MM.1S (cell line): ENCODE results near the gene SLC30A4.

Experiments
- DNase-seq: peaks from one replicate; pipeline ENCODE4 v3.0.0-alpha.2; 2015
- H2AFZ ChIP-seq: fragments of 300-600 bp; sonication (generic); 2 replicates; pipeline ENCODE4 v1.6.0; 2016; ENCODE audit warnings: antibody characterized with exemption, low read length
- H3F3A ChIP-seq: fragments of 300-600 bp; sonication (generic); 2 replicates; pipeline ENCODE4 v1.6.1; 2016; ENCODE audit warnings: mild to moderate bottlenecking, antibody characterized with exemption, low read length, moderate library complexity, mixed read lengths; ENCODE audit not compliant: insufficient read depth
- H3K27ac ChIP-seq: fragments of 300-600 bp; sonication (generic); 2 replicates; pipeline ENCODE4 v1.5.1; 2016; ENCODE audit warnings: mild to moderate bottlenecking, low read length
- H3K27me3 ChIP-seq: fragments of 300-600 bp; sonication (generic); replicated peaks from 2 replicates; pipeline ENCODE4 v1.6.0; 2016; ENCODE audit warnings: low read length; ENCODE audit not compliant: insufficient read depth
- H3K36me3 ChIP-seq: fragments of 300-600 bp; sonication (generic); replicated peaks from 2 replicates; pipeline ENCODE4 v1.6.1; 2016; ENCODE audit warnings: mild to moderate bottlenecking, low read length, mixed read lengths; ENCODE audit not compliant: insufficient read depth
- H3K4me1 ChIP-seq: fragments of 300-600 bp; sonication (generic); 2 replicates; pipeline ENCODE4 v1.6.1; 2016; ENCODE audit warnings: low read length, mixed read lengths
- H3K4me2 ChIP-seq: fragments of 300-600 bp; sonication (generic); 2 replicates; pipeline ENCODE4 v1.6.0; 2016; ENCODE audit warnings: low read depth, low read length
- H3K4me3 ChIP-seq: fragments of 300-600 bp; sonication (generic); 2 replicates; pipeline ENCODE4 v1.5.1; 2016; ENCODE audit warnings: low read length, mixed read lengths
- H3K79me2 ChIP-seq: fragments of 300-600 bp; sonication (generic); 2 replicates; pipeline ENCODE4 v1.6.1; 2016; ENCODE audit warnings: mixed run types, low read length, mixed read lengths
- H3K9ac ChIP-seq: fragments of 300-600 bp; sonication (generic); 2 replicates; pipeline ENCODE4 v1.6.1; 2016; ENCODE audit warnings: low read length, mixed read lengths
- H3K9me2 ChIP-seq: fragments of 300-600 bp; sonication (generic); replicated peaks from 2 replicates; pipeline ENCODE4 v1.6.1; 2016; ENCODE audit warnings: mild to moderate bottlenecking, low read length, mixed read lengths; ENCODE audit not compliant: insufficient read depth
- H3K9me3 ChIP-seq: fragments of 300-600 bp; sonication (generic); replicated peaks from 2 replicates; pipeline ENCODE4 v1.6.1; 2016; ENCODE audit warnings: mild to moderate bottlenecking, low read length, mixed read lengths; ENCODE audit not compliant: insufficient read depth
- H4K20me1 ChIP-seq: fragments of 300-600 bp; sonication (generic); 2 replicates; pipeline ENCODE4 v1.6.1; 2016; ENCODE audit warnings: mild to moderate bottlenecking, low read length, moderate library complexity, mixed read lengths; ENCODE audit not compliant: insufficient read depth
- EZH2 ChIP-seq: fragments of 300-600 bp; sonication (generic); optimal IDR thresholded peaks from 2 replicates; pipeline ENCODE3; 2017; ENCODE audit warnings: low read depth, mild to moderate bottlenecking, antibody characterized with exemption, low read length, mixed read lengths
- EZH2phosphoT487 ChIP-seq: fragments of 300-600 bp; sonication (generic); IDR thresholded peaks from 2 replicates; pipeline ENCODE4 v1.6.1; 2018; ENCODE audit warnings: antibody characterized with exemption, low read length
- TF ChIP-seq, protein P1 (sequence below): fragments of 300-600 bp; sonication (generic); IDR thresholded peaks from 2 replicates; pipeline ENCODE4 v1.5.1; 2016; ENCODE audit warnings: antibody characterized with exemption, low read length, mixed read lengths

The SLC30A4 gene, protein sequence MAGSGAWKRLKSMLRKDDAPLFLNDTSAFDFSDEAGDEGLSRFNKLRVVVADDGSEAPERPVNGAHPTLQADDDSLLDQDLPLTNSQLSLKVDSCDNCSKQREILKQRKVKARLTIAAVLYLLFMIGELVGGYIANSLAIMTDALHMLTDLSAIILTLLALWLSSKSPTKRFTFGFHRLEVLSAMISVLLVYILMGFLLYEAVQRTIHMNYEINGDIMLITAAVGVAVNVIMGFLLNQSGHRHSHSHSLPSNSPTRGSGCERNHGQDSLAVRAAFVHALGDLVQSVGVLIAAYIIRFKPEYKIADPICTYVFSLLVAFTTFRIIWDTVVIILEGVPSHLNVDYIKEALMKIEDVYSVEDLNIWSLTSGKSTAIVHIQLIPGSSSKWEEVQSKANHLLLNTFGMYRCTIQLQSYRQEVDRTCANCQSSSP

DNA sequence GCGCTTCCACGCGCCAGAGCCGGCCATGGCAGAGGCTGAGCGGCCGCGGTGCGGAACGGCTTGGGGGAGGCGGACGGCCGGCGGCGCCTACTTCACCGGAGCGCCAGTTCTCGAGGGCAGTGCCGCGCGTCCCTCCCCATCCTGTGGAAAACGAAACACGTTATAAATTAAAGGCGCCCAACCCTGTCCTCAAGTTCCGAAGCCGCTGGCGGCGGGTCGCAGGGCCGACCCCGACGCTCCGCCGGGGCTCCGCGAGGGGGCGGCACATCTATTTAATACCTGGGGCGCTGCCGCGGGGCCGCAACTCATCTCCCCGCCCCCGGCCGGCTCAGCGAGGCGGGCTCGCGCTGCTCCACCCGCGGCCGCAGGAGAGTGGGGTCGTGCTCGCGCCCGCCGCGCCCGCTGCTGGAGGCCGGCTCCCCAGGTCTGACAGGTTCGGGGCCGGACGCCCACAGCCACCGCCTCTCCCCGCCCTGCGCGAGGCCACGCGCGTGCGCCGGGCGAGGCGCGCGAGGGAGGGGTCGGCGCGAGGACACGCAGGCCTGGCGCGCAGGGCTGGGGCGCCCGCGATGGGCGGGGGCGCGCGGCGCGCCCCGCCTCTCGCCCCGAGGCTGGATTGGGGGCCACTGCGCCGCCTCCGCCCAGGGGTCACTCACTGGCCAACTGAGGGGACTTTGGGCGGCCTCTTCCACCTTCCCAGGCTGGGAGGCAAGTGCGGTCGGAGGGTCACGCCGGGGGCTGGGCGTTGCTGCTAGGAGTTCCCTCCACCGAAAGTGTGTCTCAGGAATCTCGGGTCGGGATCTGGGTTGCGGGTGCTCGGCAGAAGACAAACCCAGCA, at the start of gene SLC30A4:
Gene SLC30A4 (minus strand): TSS at position 428 of the 838 bp plus-strand sequence. CDS start 401 bp downstream, at position 27.
- peaks cover 9% of the 10 kb centered on the region for H3K4me1 ChIP-seq
- H3K4me2 ChIP-seq: peak within 1 kb of the TSS; percentile 98
- H3K4me3 ChIP-seq: peak within 1 kb of the TSS; percentile 93
- no peaks in the 10 kb centered on the region for H4K20me1 ChIP-seq
- H3K9ac ChIP-seq: peak within 1 kb of the TSS; percentile 63
- no peaks in the 10 kb centered on the region for H3K9me3 ChIP-seq
- H3K36me3 ChIP-seq: no peaks in the 10 kb centered on the region
- no peaks in the 10 kb centered on the region for H3K27me3 ChIP-seq
- no peaks in the 10 kb centered on the region for H3K9me2 ChIP-seq
- H3K79me2 ChIP-seq: no peaks in the 10 kb centered on the region
- H3F3A ChIP-seq: peaks cover 19% of the 10 kb centered on the region
- DNase-seq: peak; percentile 69
- H2AFZ ChIP-seq: peak within 1 kb of the TSS; percentile 100
- H3K27ac ChIP-seq: no peak within 1 kb of the TSS; the same call in 1 of the 2 replicates
- TF ChIP-seq, protein P1, sequence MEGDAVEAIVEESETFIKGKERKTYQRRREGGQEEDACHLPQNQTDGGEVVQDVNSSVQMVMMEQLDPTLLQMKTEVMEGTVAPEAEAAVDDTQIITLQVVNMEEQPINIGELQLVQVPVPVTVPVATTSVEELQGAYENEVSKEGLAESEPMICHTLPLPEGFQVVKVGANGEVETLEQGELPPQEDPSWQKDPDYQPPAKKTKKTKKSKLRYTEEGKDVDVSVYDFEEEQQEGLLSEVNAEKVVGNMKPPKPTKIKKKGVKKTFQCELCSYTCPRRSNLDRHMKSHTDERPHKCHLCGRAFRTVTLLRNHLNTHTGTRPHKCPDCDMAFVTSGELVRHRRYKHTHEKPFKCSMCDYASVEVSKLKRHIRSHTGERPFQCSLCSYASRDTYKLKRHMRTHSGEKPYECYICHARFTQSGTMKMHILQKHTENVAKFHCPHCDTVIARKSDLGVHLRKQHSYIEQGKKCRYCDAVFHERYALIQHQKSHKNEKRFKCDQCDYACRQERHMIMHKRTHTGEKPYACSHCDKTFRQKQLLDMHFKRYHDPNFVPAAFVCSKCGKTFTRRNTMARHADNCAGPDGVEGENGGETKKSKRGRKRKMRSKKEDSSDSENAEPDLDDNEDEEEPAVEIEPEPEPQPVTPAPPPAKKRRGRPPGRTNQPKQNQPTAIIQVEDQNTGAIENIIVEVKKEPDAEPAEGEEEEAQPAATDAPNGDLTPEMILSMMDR: peak; percentile 32
- no peak for TF ChIP-seq EZH2

DNA sequence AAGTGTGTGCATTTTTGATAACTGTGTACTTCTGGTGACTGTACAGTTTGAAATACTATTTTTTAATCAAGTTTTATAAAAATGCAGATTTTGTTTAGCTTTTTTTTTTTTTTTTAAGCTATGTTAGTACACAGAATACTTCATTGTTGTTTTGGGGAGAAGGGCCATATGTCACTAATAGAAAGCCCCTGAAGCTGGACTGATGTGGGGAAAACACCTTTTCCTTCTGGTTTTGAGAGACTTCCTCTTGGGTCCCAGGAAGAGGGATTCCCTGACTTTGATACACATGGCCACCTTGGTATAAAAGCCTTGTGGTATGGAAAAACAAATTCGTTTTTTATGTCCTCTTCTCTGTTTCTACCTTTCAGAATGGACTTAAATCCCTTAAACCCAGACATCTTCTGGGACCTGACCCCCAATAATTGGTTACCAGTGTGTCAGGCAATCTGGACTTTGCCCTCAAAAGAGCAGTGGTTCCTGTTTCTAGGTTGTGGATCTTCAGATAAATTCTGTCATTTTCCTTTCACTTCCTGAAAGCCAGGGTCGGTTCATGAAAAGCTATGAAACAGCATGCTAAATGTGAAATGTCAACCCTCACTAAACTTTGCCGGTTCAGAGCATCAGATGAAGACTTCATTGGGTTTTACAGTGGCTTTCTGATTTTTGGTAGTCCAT, 33.5 kb upstream of the SLC30A4 start:
- Histone ChIP-seq H3K9me3 (no peaks in the 10 kb centered on the region), H4K20me1 (no peaks in the 10 kb centered on the region), H3F3A (no peaks in the 10 kb centered on the region), H3K4me3 (no peak overlapping the region), H3K9ac (no peak overlapping the region), H3K27ac (no peak overlapping the region), H3K4me2 (peak overlapping the region; percentile 24; the same call in 1 of the 2 replicates), H2AFZ (peak overlapping the region; percentile 18; the same call in 1 of the 2 replicates), H3K36me3 (no peaks in the 10 kb centered on the region), H3K27me3 (no peaks in the 10 kb centered on the region), H3K4me1 (no peaks in the 10 kb centered on the region), H3K79me2 (no peaks in the 10 kb centered on the region), H3K9me2 (no peaks in the 10 kb centered on the region)
- DNase-seq: no peak
- TF ChIP-seq, protein P1: no peak
- TF ChIP-seq EZH2phosphoT487 (no peak), EZH2 (no peak)

DNA sequence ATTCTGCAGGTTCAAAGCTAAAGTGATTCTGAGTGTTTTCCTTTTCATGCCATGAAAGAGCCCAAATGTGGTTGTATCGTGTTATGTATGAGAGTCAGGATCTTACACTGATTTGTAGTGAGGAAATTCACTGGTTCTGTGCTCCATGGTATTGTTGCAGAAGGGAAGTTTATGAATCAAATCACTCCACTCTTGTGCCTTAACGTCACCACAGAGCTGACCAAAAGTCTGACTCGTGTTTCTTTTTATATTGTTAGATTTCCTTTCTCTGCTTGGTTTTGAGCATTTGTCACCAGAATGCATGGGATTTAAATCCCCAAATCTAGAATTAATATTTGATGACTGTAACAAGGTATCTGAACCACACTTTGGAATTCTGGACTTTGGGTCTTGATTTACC, 29.1 kb upstream of the SLC30A4 start:
- no peak overlapping the region for H3K4me2 ChIP-seq
- no peak for DNase-seq
- no peaks in the 10 kb centered on the region for H3K27me3 ChIP-seq

More for the DNA sequence above, 29.1 kb upstream of the SLC30A4 start:
- Histone ChIP-seq H2AFZ (no peak overlapping the region), H3K9me2 (no peaks in the 10 kb centered on the region), H3K4me1 (no peaks in the 10 kb centered on the region), H3K9me3 (no peaks in the 10 kb centered on the region), H3K9ac (no peak overlapping the region), H3K27ac (no peak overlapping the region), H3F3A (no peaks in the 10 kb centered on the region), H3K36me3 (no peaks in the 10 kb centered on the region), H4K20me1 (no peaks in the 10 kb centered on the region), H3K79me2 (no peaks in the 10 kb centered on the region), H3K4me3 (no peak overlapping the region)
- TF ChIP-seq, protein P1: no peak
- TF ChIP-seq EZH2 (no peak), EZH2phosphoT487 (no peak)
